NT2/D1 (cell line): Measurements from ENCODE around the gene AGPAT4.

ENCODE experiments used
- DNase-seq: peaks from one replicate; pipeline ENCODE4 v3.0.0-alpha.2; 2011; ENCODE audit warnings: low read depth, low spot score
- H3K27me3 ChIP-seq: 2 replicates; pipeline ENCODE4 v1.6.0; 2011; ENCODE audit warnings: mild to moderate bottlenecking; ENCODE audit not compliant: insufficient read length, insufficient read depth
- H3K36me3 ChIP-seq: 2 replicates; pipeline ENCODE4 v1.6.1; 2011; ENCODE audit warnings: mild to moderate bottlenecking, low read length, mixed read lengths; ENCODE audit not compliant: insufficient read depth, insufficient read length
- H3K4me1 ChIP-seq: 2 replicates; pipeline ENCODE4 v1.5.1; 2011; ENCODE audit not compliant: insufficient read depth, insufficient read length
- H3K4me3 ChIP-seq: 2 replicates; pipeline ENCODE4 v1.5.1; 2011; ENCODE audit warnings: low read depth; ENCODE audit not compliant: insufficient read length
- H3K9ac ChIP-seq: 2 replicates; pipeline ENCODE4 v1.6.0; 2011; ENCODE audit warnings: low read depth; ENCODE audit not compliant: insufficient read length
- H3K9me3 ChIP-seq: 2 replicates; pipeline ENCODE4 v1.5.1; 2011; ENCODE audit warnings: mild to moderate bottlenecking, low read length; ENCODE audit not compliant: insufficient read depth
- SUZ12 ChIP-seq: IDR thresholded peaks from 2 replicates; pipeline ENCODE4 v1.6.1; 2011; ENCODE audit not compliant: insufficient read length, insufficient read depth; ENCODE audit errors: extremely low read depth
- YY1 ChIP-seq: IDR thresholded peaks from 2 replicates; pipeline ENCODE4 v1.6.1; 2011; ENCODE audit not compliant: insufficient read length, insufficient read depth
- ZNF274 ChIP-seq: IDR thresholded peaks from 2 replicates; pipeline ENCODE4 v1.6.1; 2011; ENCODE audit warnings: mild to moderate bottlenecking, low read depth, low read length

AGPAT4 gene

DNA sequence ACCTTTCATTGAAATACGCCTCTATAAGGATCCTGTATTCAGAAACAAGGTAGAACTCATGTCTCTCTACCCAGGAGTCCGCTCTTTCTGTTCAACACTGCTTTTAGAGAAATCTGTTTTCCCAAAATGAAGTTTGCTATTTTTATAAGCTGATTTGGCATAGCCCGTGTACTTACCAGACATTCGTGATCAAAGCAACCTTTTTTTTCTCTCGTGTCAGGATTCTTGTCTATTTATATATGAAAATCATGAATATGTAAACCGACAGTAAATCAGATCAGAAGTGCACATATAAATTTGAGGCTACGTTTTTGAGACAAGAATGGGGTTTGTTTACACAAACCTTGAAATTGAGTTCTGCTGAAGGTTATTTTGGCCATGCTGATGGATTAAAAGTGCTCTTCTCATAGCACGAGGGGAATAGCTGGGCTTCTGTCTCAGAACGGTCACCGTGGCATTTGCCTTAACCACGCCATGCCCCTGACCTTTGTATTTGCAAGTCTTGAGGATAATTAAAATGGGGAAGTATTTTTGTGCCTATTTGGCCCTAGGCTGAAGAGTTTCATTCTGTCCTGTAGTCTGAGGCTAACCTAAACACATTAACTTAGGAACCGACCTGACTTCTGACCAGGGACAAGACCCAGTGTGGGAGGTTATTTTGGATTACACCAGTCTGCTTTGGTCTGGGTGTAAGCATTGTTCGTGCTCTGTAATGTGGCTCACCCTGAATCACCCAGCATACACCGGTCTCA lies 163.7 kb downstream of the AGPAT4 start:
- TF ChIP-seq ZNF274 (no peak), SUZ12 (no peak), YY1 (no peak)
- Histone ChIP-seq H3K9ac (no peak overlapping the region), H3K27me3 (no peaks in the 10 kb centered on the region), H3K36me3 (peaks cover 90% of the 10 kb centered on the region), H3K9me3 (no peaks in the 10 kb centered on the region), H3K4me3 (no peak overlapping the region), H3K4me1 (no peaks in the 10 kb centered on the region)
- DNase-seq, result no peak

GRCh38 chr6:161109366-161109765 lies 164.5 kb downstream of the AGPAT4 start:
- H3K9me3 ChIP-seq, result no peaks in the 10 kb centered on the region
- DNase-seq, result no peak
- H3K9ac ChIP-seq, result no peak overlapping the region
- no peaks in the 10 kb centered on the region for H3K4me1 ChIP-seq
- H3K36me3 ChIP-seq, result peaks cover 86% of the 10 kb centered on the region
- TF ChIP-seq YY1 (no peak), SUZ12 (no peak), ZNF274 (no peak)
- no peak overlapping the region for H3K4me3 ChIP-seq
- H3K27me3 ChIP-seq, result no peaks in the 10 kb centered on the region

GRCh38 chr6:161108916-161109315 lies 164.9 kb downstream of the AGPAT4 start:
- no peaks in the 10 kb centered on the region for H3K27me3 ChIP-seq
- peaks cover 84% of the 10 kb centered on the region for H3K36me3 ChIP-seq
- no peaks in the 10 kb centered on the region for H3K4me1 ChIP-seq
- H3K4me3 ChIP-seq, result no peak overlapping the region
- no peak for DNase-seq
- no peaks in the 10 kb centered on the region for H3K9me3 ChIP-seq
- no peak for TF ChIP-seq SUZ12
- H3K9ac ChIP-seq, result no peak overlapping the region

- Histone ChIP-seq H3K9me3 (no peaks in the 10 kb centered on the region), H3K9ac (no peak overlapping the region), H3K27me3 (no peaks in the 10 kb centered on the region), H3K4me3 (no peak overlapping the region), H3K4me1 (no peaks in the 10 kb centered on the region), H3K36me3 (peaks cover 85% of the 10 kb centered on the region)
- TF ChIP-seq YY1 (no peak), SUZ12 (no peak), ZNF274 (no peak)
- DNase-seq, result no peak
Observed at GRCh38 chr6:161107779-161108730, 165.8 kb downstream of the AGPAT4 start.

GRCh38 chr6:161105408-161105807 lies 168.5 kb downstream of the AGPAT4 start:
- Histone ChIP-seq H3K9me3 (no peaks in the 10 kb centered on the region), H3K4me3 (no peak overlapping the region), H3K36me3 (peaks cover 79% of the 10 kb centered on the region), H3K27me3 (no peaks in the 10 kb centered on the region), H3K4me1 (no peaks in the 10 kb centered on the region), H3K9ac (no peak overlapping the region)
- TF ChIP-seq SUZ12 (no peak), YY1 (no peak), ZNF274 (no peak)
- DNase-seq, result no peak

DNA sequence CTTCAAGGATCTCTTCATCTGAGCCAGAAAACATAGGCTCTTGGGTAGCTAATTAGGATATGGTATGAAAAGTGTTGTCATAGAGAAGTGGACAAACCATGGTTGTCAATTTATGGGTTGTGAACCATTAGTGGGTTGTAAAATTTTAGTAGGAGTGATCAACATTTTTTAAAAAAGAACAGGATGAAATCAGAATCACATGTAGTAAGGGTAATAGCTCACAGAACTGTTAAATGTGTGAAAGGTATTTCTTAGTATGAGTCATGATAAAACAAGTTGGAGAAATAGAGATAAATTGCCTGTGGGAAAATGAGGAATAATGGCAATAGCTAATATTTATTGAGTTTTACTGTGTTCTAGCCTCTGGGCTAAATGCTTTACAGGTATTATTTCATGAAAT lies 168.9 kb downstream of the AGPAT4 start:
- no peaks in the 10 kb centered on the region for H3K27me3 ChIP-seq
- no peak overlapping the region for H3K9ac ChIP-seq
- no peak overlapping the region for H3K4me3 ChIP-seq
- no peak for DNase-seq
- no peak for TF ChIP-seq SUZ12
- no peak for TF ChIP-seq YY1
- no peak for TF ChIP-seq ZNF274
- H3K9me3 ChIP-seq, result no peaks in the 10 kb centered on the region
- peaks cover 79% of the 10 kb centered on the region for H3K36me3 ChIP-seq
- no peaks in the 10 kb centered on the region for H3K4me1 ChIP-seq

- no peaks in the 10 kb centered on the region for H3K9me3 ChIP-seq
- H3K36me3 ChIP-seq, result peaks cover 75% of the 10 kb centered on the region
- no peaks in the 10 kb centered on the region for H3K4me1 ChIP-seq
- TF ChIP-seq YY1, result no peak
- TF ChIP-seq ZNF274, result no peak
- TF ChIP-seq SUZ12, result no peak
- H3K4me3 ChIP-seq, result no peak overlapping the region
- no peaks in the 10 kb centered on the region for H3K27me3 ChIP-seq
- no peak for DNase-seq
- H3K9ac ChIP-seq, result no peak overlapping the region
Observed at GRCh38 chr6:161103475-161103874, 170.4 kb downstream of the AGPAT4 start.
